Mucosa of gallbladder (tissue), 1 donor: ENCODE results near the gene CFP. TPM values are rescaled to one million over a fixed set of nuclear protein-coding genes. Genes with fewer than 3 reads are reported as not detected.

ENCODE experiments used
- DNase-seq: peaks from one replicate; pipeline ENCODE4 v3.0.0-alpha.2; 2020; ENCODE audit warnings: low spot score
- total RNA-seq: library from RNA; stranded (reverse); gene quantifications from one replicate; pipeline ENCODE4 v1.2.1, GENCODE V29; 2021
- donor health status: DM: no; HTN: no; CAD: no.

CFP gene
- total RNA-seq, 1 donor from 2014 or later, result 2.4 TPM

DNA sequence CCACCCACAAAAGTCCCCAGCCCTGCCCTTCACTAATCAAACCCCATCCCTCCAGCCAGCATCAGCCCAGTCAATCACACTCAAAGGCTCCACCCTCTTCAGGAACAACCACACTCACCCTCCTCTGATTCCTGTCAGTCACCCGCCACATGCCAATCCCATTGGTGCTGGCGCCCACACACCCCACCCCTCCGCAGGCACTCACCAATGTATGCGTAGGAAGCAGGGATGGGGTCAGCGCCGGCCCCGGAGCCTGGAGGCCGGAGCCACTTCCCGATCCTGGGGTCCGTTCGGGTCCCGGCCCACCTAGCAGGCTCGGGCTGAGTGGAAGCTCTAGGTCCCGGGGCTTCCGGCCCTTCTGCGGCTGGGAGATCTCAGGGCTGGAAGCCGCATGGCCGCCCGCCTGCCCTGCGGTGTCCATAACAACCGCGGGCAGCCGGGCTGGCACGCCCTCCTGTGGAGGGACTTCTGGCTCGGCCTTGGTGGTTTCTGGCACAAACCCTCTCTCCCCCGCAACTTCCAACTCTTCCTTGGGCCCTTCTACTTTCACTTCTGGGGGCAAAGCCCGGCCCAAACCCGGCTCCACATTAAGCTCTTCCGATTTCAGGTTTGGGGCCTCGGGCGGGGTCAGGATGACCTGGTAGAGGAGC is 7.9 kb upstream of the CFP start:
- peak; percentile 29 for DNase-seq

- no peak for DNase-seq
Measured at GRCh38 chrX:47634871-47635575, 5.3 kb upstream of the CFP start.

DNA sequence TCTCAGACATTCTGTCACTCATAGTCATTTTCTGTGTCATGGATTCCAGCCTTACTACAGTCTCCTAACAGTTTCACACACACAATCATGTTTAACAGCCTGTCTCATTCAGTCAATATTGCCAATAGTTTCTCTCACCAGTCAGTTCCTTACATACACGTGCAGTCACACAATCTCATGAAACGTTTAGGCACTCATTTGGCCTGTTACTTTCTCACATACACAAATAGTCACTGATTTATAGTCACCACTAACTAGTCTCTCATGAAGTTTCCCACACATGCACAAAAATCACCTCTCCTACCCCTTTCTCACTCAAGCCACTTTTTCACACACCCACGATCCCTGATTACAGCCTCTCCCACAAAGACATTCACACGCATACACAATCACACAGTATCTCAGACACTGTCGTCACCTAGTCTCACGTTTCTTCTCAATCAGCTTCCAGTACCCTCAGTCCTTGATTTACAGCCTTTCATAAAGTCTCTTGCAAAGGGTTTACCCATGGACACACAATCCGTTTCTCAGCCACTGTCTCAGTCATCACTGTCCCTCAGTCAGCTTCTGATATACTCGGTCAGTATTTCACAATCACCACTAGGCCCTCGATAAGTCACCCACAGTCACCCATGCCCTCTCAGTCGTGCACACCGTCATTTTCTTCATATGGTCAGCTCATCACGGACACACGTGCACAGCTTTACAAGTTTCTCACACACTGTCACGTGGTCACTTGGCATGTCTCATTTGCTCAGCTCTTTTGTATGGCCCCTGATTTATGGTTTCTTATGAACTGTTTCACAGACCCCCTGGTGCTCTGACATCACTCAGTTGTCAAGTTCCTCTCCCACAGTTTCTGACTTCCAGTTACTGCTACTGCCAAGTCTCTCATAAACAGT is 4.2 kb upstream of the CFP start:
- DNase-seq, result no peak

- no peak for DNase-seq
Measured at GRCh38 chrX:47632666-47633065, 2.9 kb upstream of the CFP start.

GRCh38 chrX:47631676-47632075 is 1.9 kb upstream of the CFP start:
- DNase-seq, result no peak

- DNase-seq, result no peak
Measured at GRCh38 chrX:47628982-47629381, 748 bp downstream of the CFP start.

GRCh38 chrX:47625365-47625764 is 4.4 kb downstream of the CFP start:
- no peak for DNase-seq

DNA sequence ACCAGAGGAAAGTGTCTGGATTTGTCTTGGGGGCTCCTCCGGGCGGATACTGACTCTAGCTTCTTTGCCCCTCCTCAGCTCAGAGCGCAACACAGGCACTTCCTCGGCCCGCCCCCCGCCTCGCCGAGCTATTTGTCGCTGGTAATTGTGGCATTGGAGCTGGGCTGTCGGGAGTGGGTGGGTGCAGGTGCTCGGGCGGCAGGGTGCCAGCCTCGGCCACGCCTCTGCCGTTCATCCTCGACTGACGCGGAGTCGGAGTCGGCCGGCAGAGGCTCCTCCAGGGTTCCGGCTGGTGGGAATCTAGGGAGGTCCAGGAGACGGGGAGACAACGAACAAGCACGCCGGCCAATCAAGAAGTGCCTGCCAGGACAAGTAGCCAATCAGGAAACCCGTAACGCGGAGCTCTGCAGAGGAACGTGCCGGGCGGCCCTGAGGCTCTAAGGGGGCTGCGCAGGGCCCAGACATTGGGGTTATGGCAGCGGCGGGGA is 6.1 kb downstream of the CFP start:
- DNase-seq, result peak; percentile 48

- DNase-seq, result no peak
Measured at GRCh38 chrX:47621851-47622250, 7.9 kb downstream of the CFP start.

DNA sequence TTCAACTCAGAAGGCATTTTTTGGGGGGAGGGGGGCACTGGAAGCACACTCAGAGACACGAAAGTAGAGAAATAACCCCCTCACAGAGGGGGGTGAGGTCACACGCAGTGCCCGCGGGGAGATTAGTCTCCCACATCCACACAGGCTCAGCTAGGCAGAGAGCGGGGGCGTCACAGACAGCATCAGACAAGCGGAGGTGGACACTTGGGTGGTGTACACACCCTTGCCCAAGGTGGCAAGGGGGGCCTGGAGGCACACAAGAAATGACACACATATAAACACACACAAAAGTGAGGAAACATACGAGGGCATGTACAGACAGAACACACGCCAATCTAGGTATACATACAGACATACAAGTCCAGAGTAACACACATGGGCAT is 9.4 kb downstream of the CFP start:
- DNase-seq, result no peak

DNA sequence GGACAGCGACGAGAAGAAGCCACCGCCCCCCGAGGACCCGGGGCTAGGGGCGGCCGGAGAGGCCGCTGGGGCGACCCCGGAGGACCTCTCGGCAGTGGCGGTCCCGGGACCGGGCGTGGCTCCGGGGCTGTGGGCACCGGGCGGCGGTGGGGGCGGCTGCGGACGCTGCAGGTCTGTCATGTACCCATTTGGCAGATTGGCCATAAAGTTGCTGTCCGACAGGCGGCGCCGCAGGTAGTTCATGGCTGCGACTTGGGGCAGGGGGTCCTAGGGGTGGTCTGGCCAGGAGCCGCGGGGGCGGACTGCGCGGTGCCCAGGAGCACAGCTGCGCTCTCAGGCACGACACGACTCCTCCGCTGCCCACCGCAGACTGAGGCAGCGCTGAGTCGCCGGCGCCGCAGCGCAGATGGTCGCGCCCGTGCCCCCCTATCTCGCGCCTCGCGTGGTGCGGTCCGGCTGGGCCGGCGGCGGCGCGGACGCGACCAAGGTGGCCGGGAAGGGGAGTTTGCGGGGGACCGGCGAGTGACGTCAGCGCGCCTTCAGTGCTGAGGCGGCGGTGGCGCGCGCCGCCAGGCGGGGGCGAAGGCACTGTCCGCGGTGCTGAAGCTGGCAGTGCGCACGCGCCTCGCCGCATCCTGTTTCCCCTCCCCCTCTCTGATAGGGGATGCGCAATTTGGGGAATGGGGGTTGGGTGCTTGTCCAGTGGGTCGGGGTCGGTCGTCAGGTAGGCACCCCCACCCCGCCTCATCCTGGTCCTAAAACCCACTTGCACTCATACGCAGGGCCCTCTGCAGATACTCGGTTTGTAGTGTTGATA is 10.0 kb downstream of the CFP start, which contains the start of gene SYN1:
TSS of gene SYN1 (minus strand) at position 372 of the 817 bp plus-strand sequence. CDS start at position 243, 129 bp downstream.
- peak; percentile 71 for DNase-seq

DNA sequence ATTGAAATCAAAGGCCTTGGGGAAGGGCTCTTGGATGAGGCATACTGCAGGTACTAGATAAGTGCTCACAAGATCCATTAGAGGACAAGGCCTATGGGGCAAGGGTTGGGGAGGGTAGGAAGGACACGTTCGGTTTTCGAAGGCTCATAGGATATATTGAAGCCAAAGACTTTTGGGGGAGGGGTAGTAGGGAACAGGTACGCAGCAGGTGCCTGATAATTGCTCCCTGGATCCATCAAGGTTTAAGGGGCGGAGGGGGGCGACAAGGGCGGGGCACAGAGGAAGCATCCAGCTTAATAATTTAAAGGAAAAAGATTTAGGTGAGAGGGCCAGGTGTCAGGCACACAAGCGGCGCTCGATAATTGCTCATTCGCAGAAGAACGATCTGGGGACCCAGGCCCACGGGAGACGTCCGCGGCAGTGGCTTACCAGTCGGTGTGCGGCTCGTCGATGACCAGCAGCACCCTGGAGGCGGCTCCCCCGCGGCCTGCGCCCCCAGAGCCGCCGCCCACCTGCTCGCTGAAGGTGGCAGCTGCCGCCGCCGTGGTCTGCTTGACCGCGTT is 10.7 kb downstream of the CFP start:
- no peak for DNase-seq

DNA sequence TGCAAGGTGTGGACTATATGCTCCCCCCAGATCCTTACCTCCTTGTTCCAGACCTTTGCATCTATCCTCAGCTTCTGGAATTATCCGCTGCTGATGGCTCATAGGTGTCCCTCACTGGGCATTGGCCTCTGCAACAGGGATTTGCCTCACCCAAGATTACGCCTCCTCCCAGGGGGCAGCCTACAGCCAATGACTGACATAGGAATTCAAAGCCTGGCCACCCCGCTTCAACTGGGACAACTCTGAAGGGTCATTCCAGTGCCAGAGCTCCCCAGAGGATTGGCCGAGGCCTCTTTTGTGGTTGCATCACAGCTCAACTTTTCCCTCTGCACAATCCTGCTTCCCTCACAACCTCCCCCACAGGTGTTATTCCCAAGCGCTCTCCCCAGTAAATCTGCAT is 15.1 kb downstream of the CFP start:
- DNase-seq, result no peak

DNA sequence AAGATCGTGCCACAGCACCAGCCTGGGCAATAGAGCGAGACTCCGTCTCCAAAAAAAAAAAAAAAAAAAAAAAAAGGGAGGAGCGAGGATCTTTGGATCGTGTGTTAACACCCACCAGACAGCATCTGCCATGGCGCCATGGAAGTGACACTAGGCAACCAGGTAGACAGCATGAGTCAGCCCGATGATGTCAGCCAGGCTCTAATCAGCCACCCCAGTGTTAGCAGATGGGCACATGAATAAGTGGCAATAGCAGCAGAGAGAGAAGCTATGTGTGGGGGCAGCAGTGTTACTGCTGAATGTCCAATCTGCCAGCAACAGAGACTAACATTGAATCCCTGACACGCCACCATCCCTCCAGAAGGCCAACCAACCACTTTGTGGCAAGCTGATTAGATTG is 16.6 kb downstream of the CFP start:
- no peak for DNase-seq

DNA sequence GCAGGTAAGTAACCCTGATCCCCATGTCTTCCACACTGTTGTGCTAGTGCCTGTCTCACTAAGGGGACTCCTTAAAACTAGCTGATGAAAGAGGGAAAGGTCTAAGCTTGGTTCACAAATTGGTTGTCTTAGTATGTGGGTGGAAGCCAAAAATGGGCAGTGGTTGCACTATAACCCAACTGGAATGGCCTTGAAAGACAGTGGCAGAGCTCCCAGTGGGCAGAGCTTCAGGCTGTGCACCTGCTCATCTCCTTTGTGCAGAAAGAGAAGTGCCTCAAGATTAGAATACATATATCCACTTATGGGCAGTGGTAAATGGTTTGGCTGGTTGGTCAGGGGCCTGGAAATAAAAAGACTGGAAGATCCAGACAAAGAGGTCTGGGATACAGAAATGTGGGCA is 17.3 kb downstream of the CFP start:
- DNase-seq, result no peak

- DNase-seq, result no peak
Measured at GRCh38 chrX:47611926-47612325, 17.8 kb downstream of the CFP start.

DNA sequence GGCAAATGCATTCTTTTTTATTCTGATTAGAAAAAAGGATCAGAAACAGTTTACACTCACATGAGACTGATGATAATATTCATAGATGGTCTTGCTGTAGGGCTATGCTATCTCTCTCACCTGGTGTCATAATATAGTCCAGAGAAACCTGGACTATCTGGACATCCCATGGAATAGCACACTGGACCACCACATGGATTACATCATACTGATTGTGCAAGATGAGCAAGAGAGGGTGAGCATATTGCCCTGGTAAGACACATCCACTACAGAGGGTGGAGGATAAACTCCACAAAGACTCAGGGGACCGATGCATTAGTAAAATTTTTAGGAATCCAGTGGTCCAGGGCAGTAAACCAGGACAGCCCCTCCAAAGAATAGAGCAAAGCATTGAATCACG is 18.2 kb downstream of the CFP start:
- DNase-seq, result no peak

DNA sequence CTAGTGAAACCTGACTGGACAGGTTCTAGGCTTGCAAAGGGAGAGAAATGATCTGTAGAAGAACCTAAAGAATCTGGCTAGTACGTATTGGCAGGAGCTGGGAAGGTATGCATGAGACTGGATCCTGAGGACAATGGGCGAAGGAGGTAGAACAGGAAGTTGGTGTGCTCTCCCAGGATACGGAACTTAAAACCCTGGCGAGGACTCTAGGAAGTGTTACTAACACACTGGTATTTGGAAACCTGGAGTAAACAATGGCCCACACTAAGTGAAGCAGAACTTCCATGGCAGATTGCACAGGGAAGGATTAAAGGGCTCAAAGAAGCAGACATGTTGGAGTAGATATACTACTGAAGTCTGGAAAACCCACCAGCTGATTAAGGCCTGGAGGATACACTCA is 19.2 kb downstream of the CFP start:
- no peak for DNase-seq

GRCh38 chrX:47608130-47608810 is 21.5 kb downstream of the CFP start:
- DNase-seq, result no peak

GRCh38 chrX:47607091-47607490 is 22.6 kb downstream of the CFP start:
- DNase-seq, result no peak

DNA sequence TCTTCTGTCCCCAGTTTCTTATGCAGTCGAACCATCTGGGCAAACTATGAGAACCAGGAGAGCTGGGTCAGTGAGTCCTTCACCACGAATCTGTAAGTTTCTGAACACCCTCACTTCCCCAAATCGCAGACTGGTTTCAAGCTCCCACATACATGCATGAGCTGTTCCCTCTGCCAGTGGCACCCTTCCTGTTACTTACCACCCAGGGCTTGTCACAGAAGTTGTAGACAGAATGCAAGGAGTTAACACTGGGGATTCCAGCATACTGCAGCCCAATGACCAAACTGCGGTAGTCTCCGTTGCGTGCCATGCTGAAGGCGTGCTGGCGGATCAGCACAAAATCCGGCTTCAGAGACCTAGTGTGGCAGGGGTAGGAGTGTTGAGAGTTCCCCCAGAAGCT is 24.7 kb downstream of the CFP start:
- DNase-seq, result no peak
